KOPT-K1 (cell line): ENCODE data around the gene NCKAP5.

Experiments
- H3K27ac ChIP-seq: fragments of 200-600 bp; sonication (generic); 2 replicates; pipeline ENCODE4 v1.5.1; 2016; ENCODE audit warnings: antibody characterized with exemption, mild to moderate bottlenecking, low read depth, low read length; ENCODE audit not compliant: poor library complexity, severe bottlenecking
- H3K36me3 ChIP-seq: fragments of 200-600 bp; sonication (generic); 2 replicates; pipeline ENCODE4 v1.5.1; 2017; ENCODE audit warnings: antibody characterized with exemption, mild to moderate bottlenecking, low read length, moderate library complexity; ENCODE audit not compliant: insufficient read depth
- H3K9me3 ChIP-seq: fragments of 200-600 bp; sonication (generic); 2 replicates; pipeline ENCODE4 v1.5.1; 2017; ENCODE audit warnings: antibody characterized with exemption, low read length, mild to moderate bottlenecking; ENCODE audit not compliant: insufficient read depth, poor library complexity, severe bottlenecking

Gene NCKAP5

DNA sequence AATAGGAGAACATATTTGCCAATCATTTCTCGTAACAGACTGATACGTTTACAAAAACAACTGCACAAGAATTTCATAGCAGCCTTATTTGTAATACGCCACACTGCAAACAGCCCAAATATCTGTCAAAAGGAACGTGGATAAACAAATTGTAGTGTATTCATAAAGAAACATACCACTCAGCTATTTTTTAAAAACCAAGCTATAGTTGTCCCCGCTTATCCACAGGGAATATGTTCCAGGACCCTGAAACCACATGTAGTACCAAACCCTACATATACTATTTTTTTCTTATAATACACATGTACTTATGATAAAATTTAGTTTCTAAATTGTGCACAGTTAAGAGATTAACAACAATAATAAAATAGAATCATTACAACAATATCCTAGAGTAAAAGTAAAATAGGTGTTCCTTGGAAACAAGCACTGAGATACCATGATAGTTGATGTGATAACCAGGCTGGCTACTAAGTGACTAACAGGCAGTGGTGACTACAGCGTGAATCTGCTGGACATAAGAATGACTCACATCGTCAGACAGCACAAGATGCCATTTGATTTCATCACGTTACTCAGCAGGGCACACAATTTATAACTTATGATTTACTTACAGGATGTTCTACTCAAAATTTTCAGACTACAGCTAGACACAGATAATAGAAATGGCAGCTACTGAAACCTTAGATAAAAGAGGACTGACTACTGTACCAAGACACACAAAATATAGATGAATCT is 367.4 kb downstream of the NCKAP5 start:
- no peak overlapping the region for H3K27ac ChIP-seq
- H3K36me3 ChIP-seq = no peaks in the 10 kb centered on the region
- H3K9me3 ChIP-seq = no peaks in the 10 kb centered on the region

DNA sequence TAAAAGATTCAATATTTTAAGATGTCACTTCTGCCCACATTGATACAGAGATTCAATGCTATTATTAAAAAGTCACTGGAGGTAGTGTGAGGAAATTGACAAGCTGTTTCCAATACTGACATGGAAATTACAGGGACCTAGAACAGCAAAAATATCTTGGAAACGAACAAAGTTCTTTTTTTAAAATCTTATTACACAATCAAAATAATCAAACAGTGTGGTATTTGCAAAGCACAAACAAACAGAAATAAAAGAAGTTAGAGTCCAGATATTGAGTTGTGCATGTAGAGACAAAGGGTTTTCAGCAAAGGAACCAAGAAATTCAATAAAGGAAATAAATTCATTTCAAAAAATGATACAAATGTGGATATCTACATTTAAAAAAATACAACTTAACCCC is 369.6 kb downstream of the NCKAP5 start:
- Histone ChIP-seq H3K27ac (no peak overlapping the region), H3K9me3 (no peaks in the 10 kb centered on the region), H3K36me3 (no peaks in the 10 kb centered on the region)

DNA sequence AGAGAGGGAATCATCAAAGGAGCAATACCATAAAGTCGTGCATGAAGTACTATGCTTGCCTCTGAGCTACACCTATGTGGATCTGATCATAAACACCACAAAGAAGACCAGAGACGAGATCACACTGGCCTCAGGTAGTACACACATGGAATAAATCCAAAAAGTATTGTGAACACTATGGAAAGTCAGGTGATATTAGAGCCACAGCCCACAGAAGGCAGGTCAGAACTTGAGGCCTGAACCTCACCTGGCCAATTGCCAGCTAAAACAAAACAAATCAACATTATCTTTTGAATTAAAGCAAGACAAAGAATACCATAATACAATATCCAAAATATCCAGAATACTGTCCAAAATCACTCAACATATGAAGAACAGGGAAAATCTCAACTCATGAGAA is 371.1 kb downstream of the NCKAP5 start:
- Histone ChIP-seq H3K9me3 (no peaks in the 10 kb centered on the region), H3K27ac (no peak overlapping the region), H3K36me3 (no peaks in the 10 kb centered on the region)

DNA sequence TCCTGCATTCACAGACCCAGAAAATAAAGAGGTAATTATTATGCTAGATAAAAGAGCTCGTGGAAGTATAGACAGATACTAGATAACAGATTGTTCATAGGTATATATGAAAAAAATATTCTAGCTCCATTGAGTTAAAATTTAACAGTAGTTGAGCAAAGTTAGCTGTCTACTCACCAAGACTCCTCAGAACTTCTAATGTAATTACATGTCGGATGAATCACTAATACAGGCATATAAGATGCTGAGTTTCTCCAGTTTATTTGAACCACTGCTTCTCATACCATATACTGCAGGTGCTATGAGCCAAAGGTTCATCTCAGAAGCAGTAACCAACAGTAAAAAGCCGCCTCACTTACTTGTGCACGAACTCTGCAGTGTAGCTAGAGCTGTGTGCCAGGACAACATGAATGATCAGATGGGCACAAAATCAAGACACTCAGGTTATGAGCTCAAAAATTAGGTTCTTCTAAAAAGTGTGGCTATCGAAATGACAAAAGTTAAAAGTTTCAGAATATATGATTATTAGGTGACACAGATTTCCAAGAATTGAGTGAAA is 373.4 kb downstream of the NCKAP5 start:
- H3K36me3 ChIP-seq = no peaks in the 10 kb centered on the region
- no peak overlapping the region for H3K27ac ChIP-seq
- H3K9me3 ChIP-seq = no peaks in the 10 kb centered on the region

DNA sequence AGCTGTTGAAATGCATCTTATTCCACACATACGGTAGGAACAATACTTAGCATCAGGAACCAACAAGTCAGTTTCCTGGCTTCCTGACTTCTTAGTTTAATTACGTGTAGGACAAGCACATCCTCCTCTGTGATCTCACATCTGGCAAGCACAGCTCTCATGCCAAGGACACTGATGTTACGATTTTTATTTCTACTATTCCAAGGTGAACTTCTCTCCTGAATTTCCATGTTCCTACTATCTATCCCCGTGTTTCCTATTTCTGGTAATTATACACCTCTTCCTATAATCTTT is 374.0 kb downstream of the NCKAP5 start:
- H3K27ac ChIP-seq = no peak overlapping the region
- H3K9me3 ChIP-seq = no peaks in the 10 kb centered on the region
- no peaks in the 10 kb centered on the region for H3K36me3 ChIP-seq

DNA sequence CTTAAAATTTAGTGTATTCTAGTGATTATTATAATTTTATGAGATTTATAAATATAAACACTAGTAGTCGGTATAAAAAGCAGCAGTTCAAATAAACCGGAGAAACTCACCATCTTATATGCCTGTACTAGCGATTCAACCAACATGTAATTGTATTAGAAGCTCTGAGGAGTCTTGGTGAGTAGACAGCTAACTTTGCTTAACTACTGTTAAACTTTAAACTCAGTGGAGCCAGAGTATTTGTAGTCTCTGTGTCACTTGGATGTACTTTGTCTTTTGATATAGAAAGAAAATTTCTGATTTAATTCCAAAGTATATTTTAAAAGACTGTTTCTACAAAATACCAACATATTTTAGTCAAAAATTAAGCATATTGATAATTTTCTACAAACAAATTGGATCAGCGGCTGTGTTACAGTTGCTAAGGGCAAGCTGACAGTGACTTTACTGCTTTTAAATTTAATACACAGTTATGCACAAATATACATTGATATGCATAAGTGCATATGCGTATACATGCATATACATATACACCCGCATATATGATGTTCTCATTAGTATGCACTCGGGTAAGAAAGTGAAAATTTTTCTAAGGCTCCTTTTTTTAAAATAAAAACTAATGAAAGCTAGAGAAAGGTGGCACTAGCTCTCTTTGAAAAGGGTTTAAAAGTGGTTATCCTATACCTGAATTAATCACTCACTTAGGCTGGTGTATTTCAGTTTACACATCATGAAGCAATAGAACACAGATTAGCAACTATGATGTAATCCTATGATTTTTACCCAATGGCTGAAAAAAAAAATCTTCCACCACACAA is 374.5 kb downstream of the NCKAP5 start:
- no peaks in the 10 kb centered on the region for H3K36me3 ChIP-seq
- no peaks in the 10 kb centered on the region for H3K9me3 ChIP-seq
- H3K27ac ChIP-seq = no peak overlapping the region

DNA sequence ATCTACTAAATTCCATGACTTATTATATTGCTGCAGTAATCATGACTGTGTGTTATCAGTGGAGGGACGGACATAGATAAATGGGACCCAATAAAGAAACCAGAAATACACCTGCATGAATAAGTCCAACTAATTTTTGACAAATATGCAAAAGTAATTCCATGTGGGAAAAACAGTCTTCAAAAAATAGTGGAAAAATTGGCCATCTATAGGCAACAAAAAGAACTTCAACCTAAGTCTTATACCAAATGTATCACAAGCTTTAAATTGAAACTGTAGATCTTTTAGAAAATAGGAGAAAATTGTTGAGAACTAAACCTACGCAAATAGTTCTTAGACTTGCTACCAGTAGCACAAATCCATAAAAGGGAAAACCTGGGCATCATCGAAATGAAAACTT is 376.2 kb downstream of the NCKAP5 start:
- Histone ChIP-seq H3K9me3 (no peaks in the 10 kb centered on the region), H3K36me3 (no peaks in the 10 kb centered on the region), H3K27ac (no peak overlapping the region)

DNA sequence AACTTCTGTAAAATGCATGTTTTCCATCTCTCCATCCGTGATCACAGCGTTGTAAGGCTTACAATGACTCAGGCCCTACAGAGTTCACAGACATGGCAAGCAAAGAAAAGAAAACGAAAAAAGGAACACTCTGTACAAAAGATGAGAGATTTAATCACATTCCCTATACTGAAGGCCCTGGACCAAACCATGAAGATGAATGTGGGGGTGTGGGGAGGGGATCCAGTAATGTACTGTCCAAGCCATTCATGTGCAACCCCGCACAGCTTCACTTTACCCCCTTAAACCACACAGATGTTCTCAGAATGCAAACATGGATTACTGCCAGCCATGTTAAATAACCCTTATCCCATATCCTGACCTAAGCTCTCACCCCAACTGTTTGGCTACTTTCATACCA is 391.1 kb downstream of the NCKAP5 start:
- Histone ChIP-seq H3K36me3 (no peaks in the 10 kb centered on the region), H3K9me3 (no peaks in the 10 kb centered on the region), H3K27ac (no peak overlapping the region)

DNA sequence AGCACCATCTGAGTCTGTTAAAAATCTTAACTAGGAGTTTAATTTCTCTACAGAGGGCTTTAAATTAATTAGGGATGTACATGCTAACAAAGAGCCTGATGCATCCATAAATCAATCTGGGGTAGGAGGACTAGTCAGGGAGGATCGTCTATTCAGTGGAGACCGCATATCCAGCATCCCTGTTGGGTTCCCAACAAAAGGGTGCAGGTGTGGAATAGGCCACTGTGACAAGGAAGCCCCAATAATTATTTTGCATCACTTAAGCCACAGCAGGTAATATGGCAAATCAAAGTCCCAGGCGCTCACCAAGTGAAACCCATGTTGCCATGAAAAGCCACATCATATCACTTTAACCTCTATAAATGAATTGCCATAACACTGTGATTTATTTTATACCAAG is 392.3 kb downstream of the NCKAP5 start:
- H3K27ac ChIP-seq = no peak overlapping the region
- no peaks in the 10 kb centered on the region for H3K9me3 ChIP-seq
- H3K36me3 ChIP-seq = no peaks in the 10 kb centered on the region

DNA sequence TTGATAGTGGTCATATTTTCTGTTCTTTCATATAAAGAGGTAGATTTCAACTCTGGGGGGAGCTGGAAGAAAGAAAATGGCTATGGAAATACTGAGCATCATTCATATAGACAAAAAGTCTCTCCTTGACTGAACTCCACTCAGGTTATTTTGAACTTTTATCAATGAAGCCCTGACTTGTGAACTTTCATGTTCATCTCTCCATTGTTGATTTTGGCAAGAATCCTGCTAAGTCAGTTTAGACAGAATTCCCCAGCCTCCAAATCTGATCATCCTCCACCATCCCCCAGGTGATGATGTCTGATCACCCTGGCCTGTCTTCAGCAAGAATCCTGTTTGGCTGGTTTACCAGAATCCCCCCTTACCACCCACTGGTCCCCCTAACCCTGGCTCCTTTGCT is 395.0 kb downstream of the NCKAP5 start:
- no peaks in the 10 kb centered on the region for H3K9me3 ChIP-seq
- no peaks in the 10 kb centered on the region for H3K36me3 ChIP-seq
- no peak overlapping the region for H3K27ac ChIP-seq

DNA sequence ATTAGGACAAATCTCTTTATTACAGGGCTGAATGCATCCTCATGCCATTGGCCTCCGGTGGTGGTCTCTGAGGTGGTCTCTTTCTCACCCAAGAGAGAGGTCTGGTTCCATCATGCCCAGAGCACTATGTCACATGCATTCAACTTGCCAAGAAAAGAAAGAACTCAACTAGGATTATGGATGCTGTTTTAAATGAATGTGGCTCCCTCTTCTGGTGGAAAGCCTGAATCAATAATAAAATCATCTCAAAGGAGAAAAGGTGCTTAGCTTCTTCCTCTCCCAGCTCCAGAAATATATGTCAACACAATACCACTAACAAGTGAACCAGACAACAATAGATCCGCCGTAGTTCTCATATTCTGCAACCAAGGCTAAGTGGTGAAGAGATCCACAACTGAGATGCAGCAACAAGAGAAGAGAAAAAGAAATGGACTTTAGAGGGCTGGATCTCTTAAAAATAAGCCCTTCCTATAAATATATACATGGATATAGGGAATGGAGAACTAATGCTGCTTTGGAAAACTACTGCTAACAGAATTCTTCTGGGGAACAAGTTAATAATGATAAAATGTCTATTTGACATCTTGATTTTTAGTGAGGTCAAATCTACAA is 396.8 kb downstream of the NCKAP5 start:
- Histone ChIP-seq H3K9me3 (no peaks in the 10 kb centered on the region), H3K27ac (no peak overlapping the region), H3K36me3 (no peaks in the 10 kb centered on the region)

DNA sequence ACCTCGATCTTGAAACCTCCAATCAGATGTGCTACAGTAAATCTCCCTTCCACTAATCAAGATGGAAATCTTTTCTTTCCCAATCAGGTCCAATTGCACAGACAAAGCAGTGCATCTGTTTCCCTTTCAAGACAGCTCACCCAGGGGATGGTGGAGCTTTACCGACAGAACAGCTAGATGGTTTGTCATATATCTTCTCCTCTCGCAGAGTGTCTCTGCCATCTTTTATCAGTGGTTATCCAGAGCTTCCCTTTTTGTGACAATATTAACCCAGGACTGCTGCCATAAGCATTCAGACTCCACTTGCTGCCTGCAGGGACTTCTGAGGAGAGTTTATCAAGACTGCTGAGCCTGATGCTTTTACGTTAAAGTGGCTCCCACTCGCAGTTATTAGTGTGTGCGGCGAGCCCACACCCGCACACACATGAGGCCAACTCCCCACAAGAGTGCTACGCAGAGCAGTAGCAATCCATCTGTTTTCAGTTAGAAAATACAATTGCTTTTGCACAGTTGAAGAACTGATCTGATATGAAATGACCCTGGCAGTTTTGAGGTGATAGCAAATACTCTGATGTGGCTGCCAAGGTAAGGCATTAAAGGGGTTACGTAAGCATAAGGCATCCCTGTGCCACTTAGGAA is 398.9 kb downstream of the NCKAP5 start:
- H3K9me3 ChIP-seq = no peaks in the 10 kb centered on the region
- no peak overlapping the region for H3K27ac ChIP-seq
- no peaks in the 10 kb centered on the region for H3K36me3 ChIP-seq

DNA sequence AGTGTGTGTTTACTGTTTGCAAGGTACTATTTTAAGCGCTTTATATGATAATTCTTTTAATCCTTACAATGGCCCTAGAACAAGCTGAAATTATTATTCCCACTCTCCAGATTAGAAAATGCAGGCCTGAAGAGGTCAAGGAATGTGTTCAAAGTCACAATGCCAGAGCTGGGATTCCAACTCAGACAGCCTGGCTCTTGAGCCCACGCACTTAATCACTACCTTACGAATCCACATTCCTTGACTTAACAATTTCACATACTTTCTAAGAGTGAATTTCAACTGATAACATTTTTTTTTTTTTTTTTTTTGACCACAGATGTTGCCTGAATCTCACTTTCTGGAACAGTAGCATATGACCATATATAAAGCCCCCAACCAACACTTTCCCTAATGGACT is 400.3 kb downstream of the NCKAP5 start:
- H3K27ac ChIP-seq = no peak overlapping the region

DNA sequence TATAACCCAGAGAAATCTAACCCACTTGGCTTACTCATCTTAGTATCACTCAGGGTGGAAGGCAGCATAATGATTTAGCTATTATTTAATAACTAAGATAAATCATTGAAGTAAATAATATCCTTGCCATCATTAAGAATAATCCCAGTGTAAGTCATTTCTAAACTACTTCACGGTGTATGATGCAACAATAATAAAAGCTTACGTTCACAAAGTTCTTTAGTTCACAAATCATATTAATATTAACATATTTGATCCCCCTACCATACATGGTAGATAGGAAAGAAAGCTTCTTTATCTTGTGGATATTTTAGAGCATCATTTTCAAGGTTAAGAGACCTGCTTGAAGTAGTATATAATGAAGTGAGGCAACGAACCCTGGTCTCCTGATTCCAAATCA is 401.0 kb downstream of the NCKAP5 start:
- Histone ChIP-seq H3K9me3 (no peaks in the 10 kb centered on the region), H3K27ac (no peak overlapping the region), H3K36me3 (no peaks in the 10 kb centered on the region)

More for the DNA sequence above, 400.3 kb downstream of the NCKAP5 start:
- Histone ChIP-seq H3K9me3 (no peaks in the 10 kb centered on the region), H3K36me3 (no peaks in the 10 kb centered on the region)

DNA sequence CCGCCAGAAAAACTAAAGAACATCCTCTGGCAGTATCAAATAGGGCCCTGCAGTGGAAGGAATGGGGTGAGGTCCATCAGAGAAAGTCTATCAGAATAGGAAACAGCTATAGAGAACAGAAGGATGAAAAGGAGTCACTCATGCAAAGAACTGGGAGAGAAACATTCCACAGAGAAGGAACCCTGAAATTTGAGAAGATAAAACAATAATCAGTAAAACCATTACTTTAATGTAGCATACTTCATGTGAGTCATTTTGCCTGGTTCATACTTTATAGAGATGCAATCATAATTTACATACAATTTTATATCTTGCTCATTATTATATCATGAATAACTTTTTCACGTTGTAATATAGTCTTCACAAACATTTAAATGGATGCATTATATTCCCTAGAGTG is 402.2 kb downstream of the NCKAP5 start:
- H3K36me3 ChIP-seq = no peaks in the 10 kb centered on the region
- H3K27ac ChIP-seq = no peak overlapping the region
- H3K9me3 ChIP-seq = no peaks in the 10 kb centered on the region
